HUES6 (cell line): Measurements from ENCODE around the gene MARCKS.

Source experiments
- H3K27ac ChIP-seq: 2 replicates; pipeline ENCODE4 v1.7.0; 2013; ENCODE audit warnings: low read depth, mild to moderate bottlenecking, low read length, inconsistent platforms
- H3K27me3 ChIP-seq: 2 replicates; pipeline ENCODE4 v1.6.1; 2013; ENCODE audit warnings: low read length; ENCODE audit not compliant: control insufficient read depth, insufficient read depth
- H3K36me3 ChIP-seq: 2 replicates; pipeline ENCODE4 v1.6.1; 2013; ENCODE audit warnings: low read length; ENCODE audit not compliant: control insufficient read depth, insufficient read depth
- H3K4me1 ChIP-seq: 2 replicates; pipeline ENCODE4 v1.6.1; 2013; ENCODE audit warnings: low read length; ENCODE audit not compliant: control insufficient read depth, insufficient read depth
- H3K4me3 ChIP-seq: 2 replicates; pipeline ENCODE4 v1.5.1; 2013; ENCODE audit warnings: low read depth, low read length
- H3K9ac ChIP-seq: one replicate; pipeline ENCODE4 v1.6.1; 2013; ENCODE audit warnings: mild to moderate bottlenecking, low read length
- H3K9me3 ChIP-seq: 2 replicates; pipeline ENCODE4 v1.6.1; 2013; ENCODE audit warnings: low read depth, low read length; ENCODE audit not compliant: control insufficient read depth, insufficient read depth

Gene MARCKS

GRCh38 chr6:113860181-113860955 lies 3.2 kb downstream of the MARCKS start:
- Histone ChIP-seq H3K36me3 (peaks cover 16% of the 10 kb centered on the region), H3K27me3 (peaks cover 14% of the 10 kb centered on the region), H3K27ac (no peak overlapping the region), H3K9ac (no peak overlapping the region), H3K4me1 (peaks cover 4% of the 10 kb centered on the region; the same call in 1 of the 2 replicates), H3K4me3 (peak overlapping the region; percentile 93), H3K9me3 (no peaks in the 10 kb centered on the region)

GRCh38 chr6:113862112-113862511 lies 5.0 kb downstream of the MARCKS start:
- H3K4me1 ChIP-seq: no peaks in the 10 kb centered on the region
- no peak overlapping the region for H3K9ac ChIP-seq
- no peak overlapping the region for H3K4me3 ChIP-seq
- no peak overlapping the region for H3K27ac ChIP-seq
- no peaks in the 10 kb centered on the region for H3K27me3 ChIP-seq
- H3K36me3 ChIP-seq: peaks cover 16% of the 10 kb centered on the region
- H3K9me3 ChIP-seq: no peaks in the 10 kb centered on the region

GRCh38 chr6:113870917-113871316 lies 13.8 kb downstream of the MARCKS start:
- Histone ChIP-seq H3K9me3 (no peaks in the 10 kb centered on the region), H3K4me1 (0 out of 2 replicates have a peak, but pooled peaks cover 6% of the 10 kb centered on the region), H3K9ac (no peak overlapping the region), H3K36me3 (no peaks in the 10 kb centered on the region), H3K27me3 (no peaks in the 10 kb centered on the region), H3K27ac (no peak overlapping the region), H3K4me3 (no peak overlapping the region)

- Histone ChIP-seq H3K4me3 (no peak overlapping the region), H3K27me3 (no peaks in the 10 kb centered on the region)
Measured at GRCh38 chr6:113871975-113872374, 14.8 kb downstream of the MARCKS start.

GRCh38 chr6:113873043-113873667 lies 16.0 kb downstream of the MARCKS start:
- Histone ChIP-seq H3K4me1 (0 out of 2 replicates have a peak, but pooled peaks cover 6% of the 10 kb centered on the region), H3K27ac (no peak overlapping the region), H3K9me3 (no peaks in the 10 kb centered on the region), H3K9ac (no peak overlapping the region), H3K27me3 (no peaks in the 10 kb centered on the region), H3K36me3 (no peaks in the 10 kb centered on the region), H3K4me3 (no peak overlapping the region)

More at GRCh38 chr6:113871975-113872374, 14.8 kb downstream of the MARCKS start:
- Histone ChIP-seq H3K36me3 (no peaks in the 10 kb centered on the region), H3K9me3 (no peaks in the 10 kb centered on the region), H3K9ac (no peak overlapping the region), H3K4me1 (0 out of 2 replicates have a peak, but pooled peaks cover 6% of the 10 kb centered on the region), H3K27ac (no peak overlapping the region)

- H3K27ac ChIP-seq: no peak overlapping the region
- no peak overlapping the region for H3K4me3 ChIP-seq
Measured at GRCh38 chr6:113875470-113875869, 18.3 kb downstream of the MARCKS start.

GRCh38 chr6:113876695-113877094 lies 19.6 kb downstream of the MARCKS start:
- Histone ChIP-seq H3K4me1 (0 out of 2 replicates have a peak, but pooled peaks cover 6% of the 10 kb centered on the region), H3K36me3 (no peaks in the 10 kb centered on the region), H3K9ac (no peak overlapping the region), H3K27me3 (no peaks in the 10 kb centered on the region), H3K27ac (no peak overlapping the region), H3K9me3 (no peaks in the 10 kb centered on the region), H3K4me3 (no peak overlapping the region)

More at GRCh38 chr6:113875470-113875869, 18.3 kb downstream of the MARCKS start:
- Histone ChIP-seq H3K4me1 (0 out of 2 replicates have a peak, but pooled peaks cover 6% of the 10 kb centered on the region), H3K36me3 (no peaks in the 10 kb centered on the region), H3K27me3 (no peaks in the 10 kb centered on the region), H3K9ac (no peak overlapping the region), H3K9me3 (no peaks in the 10 kb centered on the region)

- Histone ChIP-seq H3K4me1 (0 out of 2 replicates have a peak, but pooled peaks cover 6% of the 10 kb centered on the region), H3K27me3 (no peaks in the 10 kb centered on the region), H3K9me3 (no peaks in the 10 kb centered on the region), H3K4me3 (no peak overlapping the region), H3K36me3 (no peaks in the 10 kb centered on the region), H3K27ac (no peak overlapping the region), H3K9ac (no peak overlapping the region)
Measured at GRCh38 chr6:113879186-113880096, 22.3 kb downstream of the MARCKS start.

GRCh38 chr6:113881478-113881980 lies 24.4 kb downstream of the MARCKS start:
- Histone ChIP-seq H3K36me3 (no peaks in the 10 kb centered on the region), H3K27me3 (no peaks in the 10 kb centered on the region), H3K9ac (no peak overlapping the region), H3K4me1 (no peaks in the 10 kb centered on the region), H3K27ac (no peak overlapping the region), H3K4me3 (no peak overlapping the region), H3K9me3 (no peaks in the 10 kb centered on the region)

- Histone ChIP-seq H3K27me3 (no peaks in the 10 kb centered on the region), H3K9ac (no peak overlapping the region)
Measured at GRCh38 chr6:113882336-113883022, 25.3 kb downstream of the MARCKS start.

More at GRCh38 chr6:113882336-113883022, 25.3 kb downstream of the MARCKS start:
- Histone ChIP-seq H3K36me3 (no peaks in the 10 kb centered on the region), H3K4me1 (no peaks in the 10 kb centered on the region), H3K27ac (no peak overlapping the region), H3K4me3 (no peak overlapping the region), H3K9me3 (no peaks in the 10 kb centered on the region)
